Parathyroid adenoma (tissue), 2 donors: ENCODE results near the gene CNKSR3.

Experiments
- H2AFZ ChIP-seq: fragments of 300-600 bp; sonication (generic); one replicate; pipeline ENCODE4 v1.7.0; 2017; ENCODE audit warnings: antibody characterized with exemption, mild to moderate bottlenecking
- H3K27ac ChIP-seq: fragments of 300-600 bp; sonication (generic); one replicate; pipeline ENCODE4 v1.7.0; 2017
- H3K27me3 ChIP-seq: fragments of 300-600 bp; sonication (generic); one replicate; pipeline ENCODE4 v1.7.0; 2017; ENCODE audit warnings: low read length; ENCODE audit not compliant: control insufficient read depth, insufficient read depth
- H3K36me3 ChIP-seq: fragments of 300-600 bp; sonication (generic); one replicate; pipeline ENCODE4 v1.7.0; 2017; ENCODE audit warnings: low read length; ENCODE audit not compliant: control insufficient read depth, insufficient read depth
- H3K4me1 ChIP-seq: fragments of 300-600 bp; sonication (generic); one replicate; pipeline ENCODE4 v1.7.0; 2017; ENCODE audit warnings: control low read depth
- H3K4me2 ChIP-seq: fragments of 300-600 bp; sonication (generic); one replicate; pipeline ENCODE4 v1.7.0; 2017; ENCODE audit warnings: low read length
- H3K4me3 ChIP-seq: fragments of 300-600 bp; sonication (generic); one replicate; pipeline ENCODE4 v1.7.0; 2017; ENCODE audit warnings: low read depth, low read length
- H3K79me2 ChIP-seq: fragments of 300-600 bp; sonication (generic); one replicate; pipeline ENCODE4 v1.7.0; 2017; ENCODE audit warnings: control low read depth
- H3K9ac ChIP-seq: fragments of 300-600 bp; sonication (generic); one replicate; pipeline ENCODE4 v1.7.0; 2017; ENCODE audit warnings: mild to moderate bottlenecking
- H3K9me3 ChIP-seq: fragments of 300-600 bp; sonication (generic); one replicate; pipeline ENCODE4 v1.7.0; 2017; ENCODE audit warnings: low read length; ENCODE audit not compliant: control insufficient read depth
- TF ChIP-seq, protein P1 (sequence below): fragments of 300-600 bp; sonication (generic); IDR thresholded peaks from one replicate; pipeline ENCODE4 v1.7.0; 2017; ENCODE audit warnings: antibody characterized with exemption, mild to moderate bottlenecking
- donor health status: primary hyperparathyroidism.

The CNKSR3 gene

DNA sequence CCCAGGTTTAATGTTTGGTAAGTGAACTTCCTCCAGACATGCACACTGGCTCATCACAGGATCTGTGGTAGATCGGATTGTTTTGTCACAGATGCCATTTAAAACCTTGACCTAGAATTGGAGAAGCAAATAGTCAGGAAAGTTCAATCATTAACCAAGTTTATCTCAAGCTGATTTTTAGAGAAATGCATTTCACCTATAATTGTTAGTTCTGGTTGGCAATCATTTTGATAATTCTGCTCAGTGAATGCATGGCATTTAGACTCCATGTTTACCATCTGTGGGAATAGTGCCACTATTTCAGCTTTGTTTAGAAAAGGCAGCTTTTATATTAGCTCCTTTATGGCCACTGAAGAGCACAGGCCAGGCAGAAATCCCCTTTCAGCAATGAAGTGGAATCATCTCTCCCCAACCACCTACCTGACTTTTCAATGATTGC lies 80.0 kb downstream of the CNKSR3 start:
- H3K4me1 ChIP-seq = no peaks in the 10 kb centered on the region
- H2AFZ ChIP-seq = no peak overlapping the region
- H3K79me2 ChIP-seq = no peaks in the 10 kb centered on the region
- no peak overlapping the region for H3K4me2 ChIP-seq
- H3K36me3 ChIP-seq = no peaks in the 10 kb centered on the region
- H3K9ac ChIP-seq = no peak overlapping the region
- no peaks in the 10 kb centered on the region for H3K9me3 ChIP-seq
- H3K27ac ChIP-seq = no peak overlapping the region
- TF ChIP-seq, protein P1, sequence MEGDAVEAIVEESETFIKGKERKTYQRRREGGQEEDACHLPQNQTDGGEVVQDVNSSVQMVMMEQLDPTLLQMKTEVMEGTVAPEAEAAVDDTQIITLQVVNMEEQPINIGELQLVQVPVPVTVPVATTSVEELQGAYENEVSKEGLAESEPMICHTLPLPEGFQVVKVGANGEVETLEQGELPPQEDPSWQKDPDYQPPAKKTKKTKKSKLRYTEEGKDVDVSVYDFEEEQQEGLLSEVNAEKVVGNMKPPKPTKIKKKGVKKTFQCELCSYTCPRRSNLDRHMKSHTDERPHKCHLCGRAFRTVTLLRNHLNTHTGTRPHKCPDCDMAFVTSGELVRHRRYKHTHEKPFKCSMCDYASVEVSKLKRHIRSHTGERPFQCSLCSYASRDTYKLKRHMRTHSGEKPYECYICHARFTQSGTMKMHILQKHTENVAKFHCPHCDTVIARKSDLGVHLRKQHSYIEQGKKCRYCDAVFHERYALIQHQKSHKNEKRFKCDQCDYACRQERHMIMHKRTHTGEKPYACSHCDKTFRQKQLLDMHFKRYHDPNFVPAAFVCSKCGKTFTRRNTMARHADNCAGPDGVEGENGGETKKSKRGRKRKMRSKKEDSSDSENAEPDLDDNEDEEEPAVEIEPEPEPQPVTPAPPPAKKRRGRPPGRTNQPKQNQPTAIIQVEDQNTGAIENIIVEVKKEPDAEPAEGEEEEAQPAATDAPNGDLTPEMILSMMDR = no peak
- no peaks in the 10 kb centered on the region for H3K27me3 ChIP-seq
- H3K4me3 ChIP-seq = no peak overlapping the region

DNA sequence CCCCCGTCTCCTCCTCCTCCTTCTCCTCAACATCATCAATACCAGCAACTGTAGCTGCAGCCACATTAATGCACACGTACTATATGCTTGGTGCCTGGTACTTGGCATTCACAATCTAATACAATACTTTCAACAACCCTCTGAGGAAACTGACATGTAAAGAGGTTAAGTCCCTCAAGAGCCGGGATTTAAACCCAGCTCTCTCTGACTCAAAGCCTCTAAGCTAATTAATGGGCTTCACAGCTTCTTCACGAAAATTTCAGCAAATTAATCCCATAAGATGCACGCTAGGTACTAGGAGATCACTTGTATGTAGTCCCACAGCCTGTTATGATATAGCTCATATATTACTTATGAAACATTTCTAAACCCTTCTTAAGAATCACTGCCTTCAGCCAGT lies 80.8 kb downstream of the CNKSR3 start:
- Histone ChIP-seq H3K9me3 (no peaks in the 10 kb centered on the region), H3K4me1 (no peaks in the 10 kb centered on the region), H3K4me2 (no peak overlapping the region), H3K27me3 (no peaks in the 10 kb centered on the region), H3K27ac (no peak overlapping the region), H3K4me3 (no peak overlapping the region), H2AFZ (no peak overlapping the region), H3K79me2 (no peaks in the 10 kb centered on the region), H3K9ac (no peak overlapping the region), H3K36me3 (no peaks in the 10 kb centered on the region)
- TF ChIP-seq, protein P1 = no peak

DNA sequence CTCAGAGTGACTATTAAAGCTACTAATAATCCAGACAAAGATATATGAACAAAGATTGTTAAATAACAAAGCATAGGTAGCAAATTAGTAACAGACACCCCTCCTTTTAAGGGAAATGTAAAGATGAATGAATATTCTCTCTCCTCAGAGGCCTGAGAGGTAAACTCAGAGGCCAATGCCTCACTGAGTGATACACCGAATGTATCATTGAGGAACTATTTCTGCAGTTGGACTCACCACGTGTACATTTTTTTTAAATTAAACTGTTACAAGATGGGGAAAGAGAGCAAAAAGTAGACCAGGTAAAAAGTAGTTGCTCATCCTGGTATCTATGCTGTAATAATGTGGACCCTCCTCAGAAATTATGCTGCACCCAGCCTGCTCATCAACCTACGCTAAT lies 81.6 kb downstream of the CNKSR3 start:
- Histone ChIP-seq H3K4me1 (no peaks in the 10 kb centered on the region), H3K36me3 (no peaks in the 10 kb centered on the region), H3K4me2 (no peak overlapping the region), H3K9me3 (no peaks in the 10 kb centered on the region), H3K4me3 (no peak overlapping the region), H3K79me2 (no peaks in the 10 kb centered on the region), H3K9ac (no peak overlapping the region), H2AFZ (no peak overlapping the region), H3K27me3 (no peaks in the 10 kb centered on the region), H3K27ac (no peak overlapping the region)
- TF ChIP-seq, protein P1 = no peak

DNA sequence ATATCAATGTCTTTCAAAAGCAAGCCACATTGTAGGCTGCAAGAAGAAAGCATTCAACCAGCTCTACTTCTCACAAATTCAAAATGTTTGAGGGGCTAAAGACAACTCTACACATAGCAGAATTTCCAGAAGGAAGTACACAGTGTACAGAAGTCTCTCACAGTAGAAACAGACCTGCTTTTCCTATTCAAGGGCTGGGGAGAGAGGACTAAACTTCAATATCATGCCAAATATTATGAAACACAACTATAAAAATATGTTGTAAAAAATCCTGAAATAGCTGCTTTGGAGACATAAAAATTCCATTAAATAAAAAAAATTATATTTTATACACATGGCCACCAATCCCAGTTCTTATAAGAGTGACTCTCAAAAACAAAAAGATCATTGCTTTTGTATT lies 83.0 kb downstream of the CNKSR3 start:
- Histone ChIP-seq H3K9ac (no peak overlapping the region), H3K36me3 (no peaks in the 10 kb centered on the region), H3K27ac (no peak overlapping the region), H3K4me2 (no peak overlapping the region), H2AFZ (no peak overlapping the region), H3K4me1 (no peaks in the 10 kb centered on the region), H3K9me3 (no peaks in the 10 kb centered on the region), H3K79me2 (no peaks in the 10 kb centered on the region), H3K27me3 (no peaks in the 10 kb centered on the region), H3K4me3 (no peak overlapping the region)
- TF ChIP-seq, protein P1 = no peak

DNA sequence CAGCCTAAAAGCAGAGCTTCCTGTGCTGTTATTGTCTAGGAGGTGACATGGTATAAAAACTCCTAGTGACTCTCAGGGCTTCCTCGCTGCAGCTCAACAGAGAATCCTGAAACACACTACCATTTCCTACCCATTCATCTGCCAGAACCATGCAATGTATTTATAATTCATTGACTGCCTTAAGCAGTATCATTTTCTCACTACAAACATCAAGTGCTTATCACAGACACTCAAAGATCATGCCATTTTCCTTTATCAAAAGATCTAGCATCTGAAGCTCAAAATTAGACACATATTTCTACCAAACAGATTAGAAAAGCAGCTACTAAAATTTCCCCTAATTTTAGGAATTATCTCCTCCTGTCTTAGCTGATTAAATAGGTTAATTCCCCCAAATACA lies 83.5 kb downstream of the CNKSR3 start:
- no peak overlapping the region for H3K9ac ChIP-seq
- TF ChIP-seq, protein P1 = no peak
- no peak overlapping the region for H3K4me2 ChIP-seq
- no peak overlapping the region for H3K4me3 ChIP-seq
- H3K4me1 ChIP-seq = no peaks in the 10 kb centered on the region
- H3K27me3 ChIP-seq = no peaks in the 10 kb centered on the region
- no peak overlapping the region for H2AFZ ChIP-seq
- no peak overlapping the region for H3K27ac ChIP-seq
- no peaks in the 10 kb centered on the region for H3K79me2 ChIP-seq
- no peaks in the 10 kb centered on the region for H3K36me3 ChIP-seq
- no peaks in the 10 kb centered on the region for H3K9me3 ChIP-seq
